GM19035 (cell line): Measurements from ENCODE around the gene ALDH1B1.

Experiments used
- ATAC-seq: cut with Tn5 transposase; IDR thresholded peaks from one replicate; pipeline ENCODE4 v1.9.1; 2021; ENCODE audit not compliant: unreplicated experiment

Gene ALDH1B1

GRCh38 chr9:38437193-38437823 lies 44.8 kb downstream of the ALDH1B1 start:
- no peak for ATAC-seq

- no peak for ATAC-seq
These were observed 46.9 kb downstream of the ALDH1B1 start for GRCh38 chr9:38439291-38439915.

GRCh38 chr9:38439916-38440301 lies 47.4 kb downstream of the ALDH1B1 start:
- no peak for ATAC-seq

GRCh38 chr9:38440516-38440915 lies 48.0 kb downstream of the ALDH1B1 start:
- ATAC-seq: no peak

GRCh38 chr9:38441347-38442085 lies 49.0 kb downstream of the ALDH1B1 start:
- no peak for ATAC-seq

- no peak for ATAC-seq
These were observed 50.1 kb downstream of the ALDH1B1 start for GRCh38 chr9:38442473-38443096.

GRCh38 chr9:38443181-38443580 lies 50.7 kb downstream of the ALDH1B1 start:
- no peak for ATAC-seq

GRCh38 chr9:38443597-38443996 lies 51.1 kb downstream of the ALDH1B1 start:
- ATAC-seq: no peak

GRCh38 chr9:38445154-38446043 lies 52.9 kb downstream of the ALDH1B1 start:
- peak; percentile 69 for ATAC-seq

- ATAC-seq: no peak
These were observed 55.2 kb downstream of the ALDH1B1 start for GRCh38 chr9:38447703-38448102.
